ENCODE data around the gene PCBP1. TPM values are rescaled to one million over a fixed set of nuclear protein-coding genes. Genes with fewer than 3 reads are reported as not detected.

The PCBP1 gene
- total and polyA plus RNA-seq, 9 of the 15 experiments (the other 6 are each of a cell fraction or from before 2014, with no cell fraction given) = 19.2 to 407 (median 78.1) TPM

DNA sequence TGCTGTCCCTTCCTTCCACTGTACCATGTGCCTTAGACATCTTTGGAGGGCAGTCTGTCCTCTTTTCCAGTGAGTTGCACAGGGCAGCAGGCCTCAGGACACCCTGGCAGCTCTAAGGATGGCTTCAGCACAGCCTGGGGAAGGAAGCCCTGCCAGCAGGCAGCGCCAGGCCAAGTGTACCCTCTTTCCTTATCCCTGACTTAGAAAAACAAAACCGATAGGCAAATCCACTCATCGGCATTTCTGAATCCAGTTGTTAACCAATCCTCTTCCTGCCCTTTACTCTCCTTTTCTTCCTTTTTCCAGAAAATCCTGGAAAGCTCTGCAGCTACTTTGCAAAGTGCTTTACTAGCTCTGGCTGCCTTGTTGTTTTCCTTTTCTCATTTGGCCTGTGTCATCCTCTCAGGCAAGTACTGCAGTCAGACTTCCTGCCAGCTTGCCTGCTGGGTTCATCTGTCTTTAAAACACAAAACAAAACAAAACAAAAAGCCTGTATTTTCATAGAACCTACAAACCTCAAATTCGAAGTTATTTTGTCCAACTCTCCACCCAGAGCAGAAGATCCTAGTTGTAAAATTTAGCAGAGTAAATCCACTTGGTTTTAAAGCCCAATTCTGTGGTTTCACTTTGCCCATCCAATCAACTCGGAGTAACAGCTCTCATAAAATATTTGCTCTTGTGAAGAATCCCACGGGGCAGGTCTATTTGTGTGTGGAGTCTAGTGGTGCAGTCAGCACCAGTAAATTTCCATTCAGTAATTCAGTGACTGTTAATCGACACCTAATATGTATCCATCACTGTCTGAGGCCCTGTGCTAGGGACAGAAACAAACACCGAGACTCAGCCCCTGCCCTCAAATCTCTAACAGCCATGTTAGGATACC, 45.2 kb downstream of the PCBP1 start (continued):
- TF ChIP-seq, protein P1, sequence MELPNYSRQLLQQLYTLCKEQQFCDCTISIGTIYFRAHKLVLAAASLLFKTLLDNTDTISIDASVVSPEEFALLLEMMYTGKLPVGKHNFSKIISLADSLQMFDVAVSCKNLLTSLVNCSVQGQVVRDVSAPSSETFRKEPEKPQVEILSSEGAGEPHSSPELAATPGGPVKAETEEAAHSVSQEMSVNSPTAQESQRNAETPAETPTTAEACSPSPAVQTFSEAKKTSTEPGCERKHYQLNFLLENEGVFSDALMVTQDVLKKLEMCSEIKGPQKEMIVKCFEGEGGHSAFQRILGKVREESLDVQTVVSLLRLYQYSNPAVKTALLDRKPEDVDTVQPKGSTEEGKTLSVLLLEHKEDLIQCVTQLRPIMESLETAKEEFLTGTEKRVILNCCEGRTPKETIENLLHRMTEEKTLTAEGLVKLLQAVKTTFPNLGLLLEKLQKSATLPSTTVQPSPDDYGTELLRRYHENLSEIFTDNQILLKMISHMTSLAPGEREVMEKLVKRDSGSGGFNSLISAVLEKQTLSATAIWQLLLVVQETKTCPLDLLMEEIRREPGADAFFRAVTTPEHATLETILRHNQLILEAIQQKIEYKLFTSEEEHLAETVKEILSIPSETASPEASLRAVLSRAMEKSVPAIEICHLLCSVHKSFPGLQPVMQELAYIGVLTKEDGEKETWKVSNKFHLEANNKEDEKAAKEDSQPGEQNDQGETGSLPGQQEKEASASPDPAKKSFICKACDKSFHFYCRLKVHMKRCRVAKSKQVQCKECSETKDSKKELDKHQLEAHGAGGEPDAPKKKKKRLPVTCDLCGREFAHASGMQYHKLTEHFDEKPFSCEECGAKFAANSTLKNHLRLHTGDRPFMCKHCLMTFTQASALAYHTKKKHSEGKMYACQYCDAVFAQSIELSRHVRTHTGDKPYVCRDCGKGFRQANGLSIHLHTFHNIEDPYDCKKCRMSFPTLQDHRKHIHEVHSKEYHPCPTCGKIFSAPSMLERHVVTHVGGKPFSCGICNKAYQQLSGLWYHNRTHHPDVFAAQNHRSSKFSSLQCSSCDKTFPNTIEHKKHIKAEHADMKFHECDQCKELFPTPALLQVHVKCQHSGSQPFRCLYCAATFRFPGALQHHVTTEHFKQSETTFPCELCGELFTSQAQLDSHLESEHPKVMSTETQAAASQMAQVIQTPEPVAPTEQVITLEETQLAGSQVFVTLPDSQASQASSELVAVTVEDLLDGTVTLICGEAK (IDR thresholded peaks at IDR 0.05) = no peak
- TF ChIP-seq, protein P1 (CRISPR knock-in tag; IDR thresholded peaks at IDR 0.05) = no peak
- TF ChIP-seq HEY1 (CRISPR knock-in tag; IDR thresholded peaks at IDR 0.05; ENCODE audit: borderline replicate concordance) = no peak
- TF ChIP-seq, protein P2, sequence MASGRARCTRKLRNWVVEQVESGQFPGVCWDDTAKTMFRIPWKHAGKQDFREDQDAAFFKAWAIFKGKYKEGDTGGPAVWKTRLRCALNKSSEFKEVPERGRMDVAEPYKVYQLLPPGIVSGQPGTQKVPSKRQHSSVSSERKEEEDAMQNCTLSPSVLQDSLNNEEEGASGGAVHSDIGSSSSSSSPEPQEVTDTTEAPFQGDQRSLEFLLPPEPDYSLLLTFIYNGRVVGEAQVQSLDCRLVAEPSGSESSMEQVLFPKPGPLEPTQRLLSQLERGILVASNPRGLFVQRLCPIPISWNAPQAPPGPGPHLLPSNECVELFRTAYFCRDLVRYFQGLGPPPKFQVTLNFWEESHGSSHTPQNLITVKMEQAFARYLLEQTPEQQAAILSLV (tag; IDR thresholded peaks at IDR 0.05) = no peak
- TF ChIP-seq RBM25 (IDR thresholded peaks at IDR 0.05; ENCODE audit: low read depth, low read length, severe bottlenecking) = no peak
- TF ChIP-seq, protein P3, sequence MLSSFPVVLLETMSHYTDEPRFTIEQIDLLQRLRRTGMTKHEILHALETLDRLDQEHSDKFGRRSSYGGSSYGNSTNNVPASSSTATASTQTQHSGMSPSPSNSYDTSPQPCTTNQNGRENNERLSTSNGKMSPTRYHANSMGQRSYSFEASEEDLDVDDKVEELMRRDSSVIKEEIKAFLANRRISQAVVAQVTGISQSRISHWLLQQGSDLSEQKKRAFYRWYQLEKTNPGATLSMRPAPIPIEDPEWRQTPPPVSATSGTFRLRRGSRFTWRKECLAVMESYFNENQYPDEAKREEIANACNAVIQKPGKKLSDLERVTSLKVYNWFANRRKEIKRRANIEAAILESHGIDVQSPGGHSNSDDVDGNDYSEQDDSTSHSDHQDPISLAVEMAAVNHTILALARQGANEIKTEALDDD (IDR thresholded peaks at IDR 0.05) = no peak
- TF ChIP-seq SNIP1 (IDR thresholded peaks at IDR 0.05; ENCODE audit: low read depth) = no peak
- TF ChIP-seq, protein P4, sequence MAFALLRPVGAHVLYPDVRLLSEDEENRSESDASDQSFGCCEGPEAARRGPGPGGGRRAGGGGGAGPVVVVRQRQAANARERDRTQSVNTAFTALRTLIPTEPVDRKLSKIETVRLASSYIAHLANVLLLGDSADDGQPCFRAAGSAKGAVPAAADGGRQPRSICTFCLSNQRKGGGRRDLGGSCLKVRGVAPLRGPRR (CRISPR knock-in tag; IDR thresholded peaks at IDR 0.05) = no peak
- TF ChIP-seq, protein P5, sequence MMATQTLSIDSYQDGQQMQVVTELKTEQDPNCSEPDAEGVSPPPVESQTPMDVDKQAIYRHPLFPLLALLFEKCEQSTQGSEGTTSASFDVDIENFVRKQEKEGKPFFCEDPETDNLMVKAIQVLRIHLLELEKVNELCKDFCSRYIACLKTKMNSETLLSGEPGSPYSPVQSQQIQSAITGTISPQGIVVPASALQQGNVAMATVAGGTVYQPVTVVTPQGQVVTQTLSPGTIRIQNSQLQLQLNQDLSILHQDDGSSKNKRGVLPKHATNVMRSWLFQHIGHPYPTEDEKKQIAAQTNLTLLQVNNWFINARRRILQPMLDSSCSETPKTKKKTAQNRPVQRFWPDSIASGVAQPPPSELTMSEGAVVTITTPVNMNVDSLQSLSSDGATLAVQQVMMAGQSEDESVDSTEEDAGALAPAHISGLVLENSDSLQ (IDR thresholded peaks at IDR 0.05) = no peak
- TF ChIP-seq ELF4 (CRISPR knock-in tag; IDR thresholded peaks at IDR 0.05) = no peak
- TF ChIP-seq SLC30A9 (CRISPR knock-in tag; IDR thresholded peaks at IDR 0.05) = no peak
- TF ChIP-seq, protein P6, sequence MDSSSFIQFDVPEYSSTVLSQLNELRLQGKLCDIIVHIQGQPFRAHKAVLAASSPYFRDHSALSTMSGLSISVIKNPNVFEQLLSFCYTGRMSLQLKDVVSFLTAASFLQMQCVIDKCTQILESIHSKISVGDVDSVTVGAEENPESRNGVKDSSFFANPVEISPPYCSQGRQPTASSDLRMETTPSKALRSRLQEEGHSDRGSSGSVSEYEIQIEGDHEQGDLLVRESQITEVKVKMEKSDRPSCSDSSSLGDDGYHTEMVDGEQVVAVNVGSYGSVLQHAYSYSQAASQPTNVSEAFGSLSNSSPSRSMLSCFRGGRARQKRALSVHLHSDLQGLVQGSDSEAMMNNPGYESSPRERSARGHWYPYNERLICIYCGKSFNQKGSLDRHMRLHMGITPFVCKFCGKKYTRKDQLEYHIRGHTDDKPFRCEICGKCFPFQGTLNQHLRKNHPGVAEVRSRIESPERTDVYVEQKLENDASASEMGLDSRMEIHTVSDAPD (CRISPR knock-in tag; IDR thresholded peaks at IDR 0.05) = no peak
- no peak for TF ChIP-seq ZNF224 (CRISPR knock-in tag; IDR thresholded peaks at IDR 0.05)

Data from K562 (cell line).